HG03108 (cell line): Measurements from ENCODE around the gene FAM193A.
"Not testable (repeated sequence)": the region's sequence is repeated elsewhere in the genome, so short reads cannot be mapped to it uniquely, and the experiment has no call there.

ENCODE experiments used
- ATAC-seq: cut with Tn5 transposase; IDR thresholded peaks from one replicate; pipeline ENCODE4 v1.9.1; 2021; ENCODE audit warnings: moderate library complexity; ENCODE audit not compliant: unreplicated experiment

Gene FAM193A

DNA sequence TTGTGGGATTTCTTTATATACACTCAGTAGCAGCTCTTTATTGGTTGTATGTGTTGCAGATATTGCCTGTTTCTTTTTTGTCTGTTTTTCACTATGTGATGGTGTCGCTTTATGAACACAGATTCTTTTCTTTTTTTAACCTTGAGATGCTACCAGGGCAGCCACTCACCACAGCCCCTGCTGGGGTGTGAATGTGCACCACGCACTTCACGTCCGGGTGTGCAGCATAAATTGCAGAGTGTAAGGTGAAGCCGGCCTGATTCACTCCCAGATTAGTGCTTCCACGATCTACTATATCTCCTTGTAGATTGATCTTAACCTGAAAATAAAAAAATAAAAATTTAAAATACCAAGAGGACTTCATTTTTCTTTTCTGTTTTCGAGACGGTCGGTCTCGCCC, 71.4 kb downstream of the FAM193A start:
- no peak for ATAC-seq

DNA sequence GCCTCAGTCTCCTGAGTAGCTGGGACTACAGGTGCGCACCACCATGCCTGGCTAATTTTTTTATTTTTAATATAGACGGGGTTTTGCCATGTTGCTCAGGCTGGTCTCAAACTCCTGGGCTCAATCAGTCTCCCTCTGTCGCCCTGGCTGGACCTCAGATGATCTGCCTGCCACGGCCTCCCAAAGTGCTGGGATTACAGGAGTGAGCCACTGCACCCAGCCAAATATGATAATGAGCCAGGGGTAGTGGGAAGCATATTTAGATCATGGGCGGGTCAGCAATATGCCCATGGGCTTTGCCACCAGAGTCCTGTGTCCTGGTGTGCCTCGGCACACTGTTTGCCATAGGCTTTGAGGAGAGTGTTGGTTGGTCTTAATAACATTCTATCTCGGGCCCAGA, 71.8 kb downstream of the FAM193A start:
- no peak for ATAC-seq

DNA sequence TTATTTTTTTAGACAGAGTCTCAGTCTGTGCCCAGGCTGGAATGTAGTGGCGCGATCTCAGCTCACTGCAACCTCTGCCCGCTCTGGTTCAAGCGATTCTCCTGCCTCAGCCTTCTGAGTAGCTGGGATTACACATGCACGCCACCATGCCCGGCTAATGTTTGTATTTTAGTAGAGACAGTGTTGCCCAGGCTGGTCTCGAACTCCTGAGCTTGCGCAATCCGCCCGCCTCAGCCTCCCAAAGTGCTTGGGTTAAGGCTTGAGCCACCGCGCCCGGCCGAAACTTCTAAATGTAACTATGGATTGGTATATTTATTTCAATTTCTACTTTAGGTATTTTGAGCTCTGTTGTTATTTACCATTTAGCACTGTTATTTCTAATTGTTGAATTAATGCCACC, 79.4 kb downstream of the FAM193A start:
- no peak for ATAC-seq

DNA sequence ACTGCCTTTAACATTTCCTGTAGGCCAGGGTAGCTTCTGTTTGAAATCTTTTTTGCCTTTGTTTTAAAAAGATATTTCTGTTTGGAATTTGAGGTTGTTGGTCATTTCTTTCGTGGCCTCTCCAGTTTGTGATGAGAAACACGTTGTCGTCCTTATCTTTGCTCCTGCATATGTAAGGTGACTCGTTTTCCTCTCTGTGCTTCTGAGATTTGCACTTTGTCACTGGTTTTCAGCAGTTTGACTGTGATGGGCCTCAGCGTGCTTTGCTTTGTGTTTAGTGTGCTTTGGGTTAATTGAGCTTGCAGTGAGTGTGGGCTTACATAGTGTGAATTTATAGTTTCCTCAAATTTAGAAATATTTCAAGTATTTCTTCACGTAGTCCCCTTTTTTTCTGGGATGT, 81.5 kb downstream of the FAM193A start:
- ATAC-seq: no peak

DNA sequence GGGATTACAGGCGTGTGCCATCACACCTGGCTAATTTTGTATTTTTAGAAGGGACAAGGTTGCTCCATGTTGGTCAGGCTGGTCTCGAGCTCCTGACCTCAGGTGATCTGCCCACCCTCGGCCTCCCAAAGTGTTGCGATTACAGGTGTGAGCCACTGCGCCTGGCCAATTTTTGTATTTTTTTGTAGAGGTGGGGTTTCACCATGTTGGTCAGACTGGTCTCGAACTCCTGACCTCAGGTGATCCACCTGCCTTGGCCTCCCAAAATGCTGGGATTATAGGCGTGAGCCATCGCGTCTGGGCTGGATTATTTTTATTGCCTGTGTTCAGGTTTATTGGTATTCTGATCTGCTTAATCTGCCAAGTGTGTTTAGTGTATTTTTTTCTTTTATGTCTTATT, 82.3 kb downstream of the FAM193A start:
- ATAC-seq: not testable (repeated sequence)

DNA sequence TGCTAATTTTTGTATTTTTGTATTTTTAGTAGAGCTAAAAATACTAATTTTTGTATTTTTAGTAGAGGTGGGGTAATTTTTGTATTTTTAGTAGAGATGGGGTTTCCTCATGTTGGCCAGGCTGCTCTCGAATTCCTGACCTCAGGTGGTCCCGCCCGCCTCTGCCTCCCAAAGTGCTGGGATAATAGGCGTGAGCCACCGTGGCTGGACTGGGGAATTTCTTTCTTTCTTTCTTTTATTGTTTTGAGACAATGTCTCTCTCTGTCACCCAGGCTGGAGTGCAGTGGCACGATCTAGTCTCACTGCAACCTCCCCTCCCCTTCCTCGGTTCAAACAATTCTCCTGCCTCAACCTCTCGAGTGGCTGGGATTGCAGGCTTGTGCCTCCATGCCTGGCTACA, 83.0 kb downstream of the FAM193A start:
- ATAC-seq: no peak

DNA sequence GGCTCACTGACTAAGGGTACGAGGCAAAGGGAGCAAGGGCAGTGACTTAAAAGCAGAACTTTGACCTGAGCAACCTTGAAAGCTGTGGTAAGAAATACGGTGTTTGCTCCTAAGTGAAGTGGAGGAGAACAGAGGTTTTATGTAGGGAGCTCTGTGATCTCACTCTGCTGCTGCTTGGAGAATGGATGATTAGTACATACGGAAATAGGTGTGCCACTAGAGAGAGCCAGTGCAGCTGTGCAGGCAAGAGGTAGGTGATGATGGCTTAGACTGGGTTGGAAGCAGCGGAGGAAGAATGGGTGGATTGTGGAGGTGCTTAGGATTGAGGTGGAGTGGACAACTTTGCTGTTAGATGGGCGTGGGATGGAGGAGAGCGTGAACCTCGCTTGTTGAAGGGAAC, 85.0 kb downstream of the FAM193A start:
- ATAC-seq: no peak

DNA sequence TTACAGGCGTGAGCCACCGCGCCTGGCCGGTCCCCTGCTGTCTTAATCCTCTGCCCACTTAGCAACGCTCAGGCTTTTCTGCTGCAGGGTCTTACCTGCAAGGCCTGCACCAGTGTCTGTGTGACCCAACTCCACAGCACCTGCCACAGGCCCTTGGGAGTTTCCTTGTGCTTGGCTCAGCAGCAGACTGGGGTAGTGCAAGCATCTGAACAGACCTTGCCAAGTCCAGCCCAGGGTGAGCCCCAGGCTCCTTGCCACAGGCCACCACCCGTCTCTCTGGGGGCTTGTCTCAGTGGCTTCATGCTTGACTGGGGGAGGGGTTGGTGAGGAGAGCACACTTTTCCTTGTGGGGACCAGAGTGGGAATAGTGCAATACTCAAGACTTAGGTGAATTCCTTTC, 87.0 kb downstream of the FAM193A start:
- no peak for ATAC-seq

DNA sequence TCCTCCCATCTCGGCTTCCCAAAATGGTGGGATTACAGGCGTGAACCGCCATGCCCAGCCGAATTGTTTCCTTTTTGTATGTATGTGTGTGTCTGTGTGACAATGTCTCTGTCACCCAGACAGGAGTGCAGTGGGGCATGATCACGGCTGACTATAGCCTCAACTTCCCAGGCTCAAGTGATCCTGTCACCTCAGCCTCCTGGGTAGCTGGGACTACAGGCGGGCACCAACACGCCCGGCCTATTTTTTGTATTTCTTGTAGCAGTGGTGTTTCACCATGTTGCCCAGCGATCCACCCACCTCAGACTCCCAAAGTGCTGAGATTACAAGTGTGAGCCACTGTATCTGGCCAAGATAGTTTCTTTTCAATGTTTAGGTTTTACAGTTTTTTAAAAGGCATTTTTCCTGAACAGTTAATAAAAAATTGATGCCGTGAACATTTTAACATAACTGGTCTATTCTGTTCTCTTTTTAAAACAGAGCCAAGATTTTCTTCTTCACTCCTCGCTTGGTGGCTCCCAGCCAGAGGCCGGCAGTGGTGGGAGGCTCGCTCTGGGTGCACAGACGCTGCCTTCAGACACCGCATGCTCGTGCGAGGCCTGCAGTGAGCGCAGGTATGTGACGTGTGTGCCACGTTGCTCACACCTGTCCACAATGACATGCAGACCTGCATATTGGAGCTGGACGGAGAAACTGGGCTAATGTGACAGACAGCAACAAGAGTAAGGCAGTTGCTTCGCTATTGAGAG, 88.5 kb downstream of the FAM193A start:
- no peak for ATAC-seq

DNA sequence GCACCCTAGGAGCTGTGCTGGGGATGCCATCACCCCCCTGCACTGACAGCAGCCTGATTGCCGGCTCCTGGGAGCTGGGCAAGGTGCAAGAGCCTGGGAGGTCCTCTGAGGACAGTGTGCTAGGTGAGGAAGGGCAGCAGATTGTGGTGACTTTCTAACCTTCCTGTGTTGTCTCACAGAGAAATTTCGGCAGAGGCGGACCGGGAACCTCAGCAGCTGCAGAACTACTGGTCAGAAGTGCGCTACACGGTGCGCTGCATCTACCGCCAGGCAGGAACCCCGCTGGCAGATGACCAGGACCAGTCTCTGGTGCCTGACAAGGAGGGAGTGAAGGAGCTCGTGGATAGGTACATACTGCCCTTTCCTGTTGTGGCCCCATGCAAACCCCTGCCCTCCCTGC, 89.8 kb downstream of the FAM193A start:
- no peak for ATAC-seq

DNA sequence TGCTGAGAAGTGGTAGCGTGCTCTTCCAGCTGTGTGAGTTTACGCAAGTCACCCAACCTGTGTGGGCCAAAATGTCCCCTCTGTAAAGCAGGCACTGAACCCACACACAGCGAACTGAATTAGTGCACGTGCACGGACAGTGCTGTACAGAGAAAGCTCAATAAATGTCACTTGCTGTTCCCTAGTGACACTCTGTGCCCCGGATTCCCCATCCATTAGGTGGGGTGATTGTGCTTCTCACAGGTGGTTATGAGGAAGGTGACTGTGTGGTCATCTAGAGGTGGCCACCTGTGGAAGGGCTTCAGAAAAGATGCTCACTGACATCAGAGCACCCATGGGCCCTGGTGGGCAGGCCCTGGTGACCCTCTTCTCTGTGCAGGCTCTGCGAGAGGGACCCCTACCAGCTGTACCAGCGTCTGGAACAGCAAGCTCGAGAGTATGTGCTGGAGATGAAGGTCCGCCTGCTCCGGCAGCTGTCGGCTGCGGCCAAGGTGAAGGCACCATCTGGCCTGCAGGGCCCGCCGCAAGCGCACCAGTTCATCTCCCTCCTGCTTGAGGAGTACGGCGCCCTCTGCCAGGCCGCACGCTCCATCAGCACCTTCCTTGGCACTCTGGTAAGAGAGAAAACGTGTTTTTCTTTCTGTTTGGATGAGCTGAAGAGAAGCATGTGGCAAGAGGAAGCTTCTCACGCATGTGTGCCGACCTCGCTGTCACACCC, 94.3 kb downstream of the FAM193A start:
- no peak for ATAC-seq

DNA sequence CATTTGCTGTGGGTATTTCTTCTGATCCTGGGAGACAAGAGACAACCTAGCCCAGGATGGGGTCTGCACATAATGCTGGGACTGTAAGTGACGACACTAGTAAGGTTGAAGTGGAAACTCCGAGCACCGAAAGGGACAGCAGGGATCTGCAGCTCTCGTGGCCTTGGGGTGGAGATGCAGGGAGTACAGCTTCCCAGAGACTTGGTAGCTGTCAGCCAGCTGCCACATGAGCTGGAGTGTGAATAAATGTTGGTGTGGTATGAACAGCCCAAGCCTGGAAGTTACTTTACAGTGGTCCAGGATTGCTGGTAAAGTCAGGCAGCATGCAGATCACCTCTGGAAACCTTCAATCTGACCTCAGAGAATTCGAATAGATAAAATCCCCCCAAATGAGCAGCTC, 97.6 kb downstream of the FAM193A start:
- ATAC-seq: no peak

DNA sequence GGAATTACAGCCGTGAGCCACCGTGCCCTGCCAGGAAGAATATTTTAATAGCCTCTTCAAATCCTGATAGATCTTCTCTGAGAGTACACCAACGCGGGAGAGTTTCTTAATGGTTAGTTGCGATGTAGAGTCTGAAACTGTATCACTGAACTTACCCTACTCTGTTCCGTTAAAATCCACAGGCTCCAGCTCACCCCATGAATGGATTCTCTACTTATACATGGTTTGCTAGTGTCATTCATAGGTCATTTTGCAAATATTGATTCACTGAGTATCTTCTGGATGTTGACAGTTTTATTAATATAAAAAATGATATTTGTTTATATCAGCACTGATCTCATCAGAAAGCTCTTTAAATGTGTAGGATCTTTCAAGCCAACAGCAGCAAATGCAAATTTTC, 99.9 kb downstream of the FAM193A start:
- ATAC-seq: no peak

DNA sequence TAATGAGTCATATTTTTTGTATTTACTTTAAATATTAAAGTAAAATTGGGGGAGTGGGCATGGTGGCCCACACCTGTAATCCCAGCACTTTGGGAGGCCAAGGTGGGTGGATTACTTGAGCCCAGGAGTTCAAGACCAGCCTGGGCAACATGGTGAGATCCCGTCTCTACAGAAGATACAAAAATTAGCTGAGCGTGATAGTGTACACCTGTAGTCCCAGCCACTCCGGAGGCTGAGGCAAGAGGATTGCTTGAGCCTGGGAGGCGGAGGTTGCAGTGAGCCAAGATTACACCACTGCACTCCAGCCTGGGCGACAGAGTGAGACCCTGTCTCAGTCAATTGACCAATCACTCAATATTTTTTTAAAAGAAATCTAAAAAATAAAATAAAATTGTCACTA, 100.5 kb downstream of the FAM193A start:
- ATAC-seq: not testable (repeated sequence)

DNA sequence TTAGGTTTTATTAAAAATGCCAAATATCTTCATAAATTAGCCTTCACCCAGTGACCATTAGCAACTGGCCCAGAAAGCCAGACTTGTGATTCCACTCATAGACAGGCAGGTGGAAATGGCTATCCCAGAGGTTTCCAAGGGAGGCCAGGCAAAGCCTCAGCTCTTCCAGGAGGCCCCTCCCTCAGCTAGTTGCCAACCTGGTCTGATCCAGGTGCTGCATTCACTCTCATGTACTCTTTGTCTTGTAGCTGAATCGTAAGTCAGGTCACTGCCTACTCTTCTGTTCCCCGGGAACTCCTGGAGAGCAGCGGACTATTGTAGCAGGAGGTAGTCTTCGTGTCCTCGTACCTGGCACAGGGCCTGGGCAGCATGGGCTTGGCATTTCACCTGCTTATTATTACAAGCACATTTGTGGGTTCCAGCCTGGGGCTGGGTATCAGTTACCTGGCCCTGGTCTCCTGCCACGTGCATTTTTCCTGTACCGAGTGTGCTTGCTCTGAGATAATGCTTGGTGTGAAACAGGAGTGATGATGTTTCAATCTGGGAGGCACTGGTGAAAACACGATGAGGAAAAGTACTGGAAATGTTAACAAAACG, 101.6 kb downstream of the FAM193A start:
- no peak for ATAC-seq

DNA sequence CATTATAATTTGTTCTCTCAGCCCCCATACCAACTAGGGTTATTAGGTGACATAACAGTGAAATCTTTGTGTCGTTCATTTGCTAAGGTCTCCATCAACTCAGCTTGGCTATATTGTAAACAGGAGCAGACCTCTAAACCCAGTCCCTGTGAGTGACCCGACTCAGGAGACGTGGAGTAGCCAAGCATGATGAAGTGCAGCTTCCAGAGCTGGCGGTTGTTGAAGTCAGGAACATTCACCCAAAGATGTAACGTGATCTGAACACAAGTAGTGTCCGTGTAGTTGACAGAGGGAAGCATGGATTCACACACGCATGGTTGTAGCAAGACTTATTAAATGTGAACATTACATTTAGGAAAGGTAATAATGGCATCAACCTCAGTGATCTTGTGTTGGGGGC, 102.3 kb downstream of the FAM193A start:
- ATAC-seq: no peak

DNA sequence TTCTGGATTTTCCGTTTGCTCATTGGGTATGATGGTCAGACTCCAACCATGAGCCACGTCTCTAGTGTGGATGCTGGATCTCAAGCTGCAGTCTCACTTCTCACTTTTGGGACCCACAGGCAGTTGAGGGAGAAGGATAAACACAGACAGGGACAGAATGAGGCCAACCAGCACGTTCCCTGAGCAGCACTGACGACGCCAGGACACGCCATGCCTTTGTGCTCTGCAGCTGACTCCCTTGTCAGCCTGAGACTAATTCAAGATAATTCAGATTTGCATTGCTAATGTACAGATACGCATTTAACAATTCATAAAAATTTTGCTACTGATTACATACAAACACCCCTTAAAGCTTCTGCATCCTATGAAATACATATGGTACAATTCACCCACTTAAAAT, 106.5 kb downstream of the FAM193A start:
- no peak for ATAC-seq

DNA sequence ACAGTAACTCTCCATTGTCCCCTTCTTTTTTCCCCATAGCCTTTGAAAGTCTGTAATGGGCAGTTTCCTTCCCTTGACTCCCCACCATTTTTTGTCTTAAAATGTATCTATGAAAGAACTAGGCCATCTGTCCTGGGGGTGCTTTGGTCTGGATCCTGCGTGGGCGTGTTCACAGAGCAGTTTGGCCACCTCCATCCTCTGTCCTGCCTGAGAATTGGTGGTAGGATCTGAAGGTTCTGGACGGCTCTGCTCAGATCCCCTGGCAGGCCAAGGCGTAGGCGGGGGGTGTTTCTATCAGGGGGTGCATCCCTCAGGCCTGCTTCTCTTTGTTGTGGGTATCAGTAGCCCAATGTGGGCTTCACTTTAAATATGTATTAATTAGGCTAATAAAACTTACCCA, 107.1 kb downstream of the FAM193A start:
- no peak for ATAC-seq

DNA sequence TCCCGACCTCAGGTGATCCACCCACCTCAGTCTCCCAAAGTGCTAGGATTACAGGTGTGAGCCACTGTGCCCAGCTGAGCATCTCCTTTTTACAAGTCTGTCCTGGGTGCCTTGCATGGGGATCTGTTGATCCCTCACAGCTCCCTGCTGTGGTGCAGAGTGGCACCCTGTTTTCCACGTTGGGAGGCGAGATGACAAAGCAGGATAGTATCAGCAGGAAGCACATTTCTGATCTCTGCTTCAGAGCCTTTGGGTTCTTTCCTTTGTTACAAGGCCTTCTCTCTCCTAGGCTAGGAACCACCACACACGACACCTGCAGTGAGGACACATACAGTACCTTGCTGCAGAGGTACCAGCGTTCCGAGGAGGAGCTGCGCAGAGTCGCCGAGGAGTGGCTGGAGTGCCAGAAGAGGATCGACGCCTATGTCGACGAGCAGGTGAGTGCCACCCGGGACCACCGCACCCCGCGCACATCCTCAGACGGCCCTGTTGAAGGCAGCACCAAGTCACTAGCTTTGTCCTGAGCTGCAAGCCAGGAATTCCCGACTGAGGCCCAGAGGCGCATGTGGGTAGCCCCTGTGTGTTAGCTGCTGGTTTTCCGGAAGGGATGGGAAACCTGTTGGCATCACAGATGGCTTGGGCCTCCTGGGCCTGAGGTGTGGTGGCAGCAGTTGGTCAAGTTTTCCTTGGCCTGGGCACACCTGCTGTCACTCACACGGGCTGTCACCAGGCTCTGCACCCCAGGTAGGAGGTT, 110.1 kb downstream of the FAM193A start:
- no peak for ATAC-seq

DNA sequence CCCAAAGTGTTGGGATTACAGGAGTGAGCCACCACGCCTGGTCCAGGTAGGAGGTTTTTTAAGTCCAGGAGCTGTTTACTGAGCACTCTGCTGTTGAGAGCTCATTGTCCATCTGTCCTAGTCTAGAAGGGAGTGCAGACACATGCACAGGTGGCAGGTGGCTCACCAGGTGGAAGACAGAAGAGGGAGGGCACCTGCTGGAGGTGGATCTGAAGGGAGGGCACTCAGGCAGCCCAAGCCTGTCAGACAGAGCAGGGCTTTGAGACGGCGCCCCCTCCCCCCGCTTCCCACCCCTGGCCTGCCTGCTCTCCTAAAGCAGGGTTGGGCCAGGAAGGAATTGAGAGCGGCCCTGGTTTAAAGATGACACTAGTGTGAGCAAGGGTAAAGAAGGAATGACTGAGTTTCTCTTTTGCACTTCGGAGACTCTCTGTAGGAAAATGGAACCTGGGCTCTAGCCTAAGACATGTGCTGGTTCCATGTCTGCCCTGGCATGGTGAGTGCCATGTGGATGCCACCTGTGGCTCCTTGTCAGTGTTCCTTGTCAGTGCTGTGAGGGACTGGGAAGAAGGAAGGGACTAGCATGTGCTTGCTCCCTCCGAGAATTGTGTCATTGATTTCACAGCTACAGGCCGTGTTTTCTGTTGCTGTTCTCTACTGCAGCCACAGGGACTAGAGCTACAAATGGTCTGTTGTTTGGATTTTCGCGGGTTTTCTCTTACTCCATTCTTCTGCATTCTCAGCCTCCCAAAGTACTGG, 111.1 kb downstream of the FAM193A start:
- no peak for ATAC-seq
